Hepatocyte (in vitro differentiated cells): ENCODE measurements around the gene PDE4D. TPM values are rescaled to one million over a fixed set of nuclear protein-coding genes. Genes with fewer than 3 reads are reported as not detected.

ENCODE experiments used
- DNase-seq: peaks from one replicate; pipeline ENCODE4 v3.0.0-alpha.2; 2016; ENCODE audit warnings: low spot score
- H2AFZ ChIP-seq: fragments of 200-600 bp; sonication (generic); 2 replicates; pipeline ENCODE4 v1.6.0; 2016; ENCODE audit warnings: antibody characterized with exemption, mild to moderate bottlenecking
- H3K27ac ChIP-seq: fragments of 200-600 bp; sonication (generic); 2 replicates; pipeline ENCODE4 v1.5.1; 2016; ENCODE audit warnings: mild to moderate bottlenecking
- H3K27me3 ChIP-seq: fragments of 200-600 bp; sonication (generic); 2 replicates; pipeline ENCODE4 v1.6.1; 2016
- H3K36me3 ChIP-seq: fragments of 200-600 bp; sonication (generic); replicated peaks from 2 replicates; pipeline ENCODE4 v1.5.1; 2016; ENCODE audit warnings: low read depth; ENCODE audit not compliant: insufficient read depth
- H3K4me1 ChIP-seq: fragments of 200-600 bp; sonication (generic); 2 replicates; pipeline ENCODE4 v1.5.1; 2016; ENCODE audit warnings: mild to moderate bottlenecking, moderate library complexity; ENCODE audit not compliant: insufficient read depth
- H3K4me2 ChIP-seq: fragments of 200-600 bp; sonication (generic); 2 replicates; pipeline ENCODE4 v1.6.0; 2016
- H3K4me3 ChIP-seq: fragments of 200-600 bp; sonication (generic); 2 replicates; pipeline ENCODE4 v1.5.1; 2016; ENCODE audit warnings: mild to moderate bottlenecking
- H3K79me2 ChIP-seq: fragments of 200-600 bp; sonication (generic); 2 replicates; pipeline ENCODE4 v1.6.0; 2017; ENCODE audit warnings: mild to moderate bottlenecking
- H3K9me2 ChIP-seq: fragments of 200-600 bp; sonication (generic); replicated peaks from 2 replicates; pipeline ENCODE4 v1.6.0; 2017; ENCODE audit warnings: mild to moderate bottlenecking; ENCODE audit not compliant: insufficient read depth
- H3K9me3 ChIP-seq: fragments of 200-600 bp; sonication (generic); 2 replicates; pipeline ENCODE4 v1.5.1; 2016; ENCODE audit warnings: low read depth, mild to moderate bottlenecking
- H4K20me1 ChIP-seq: fragments of 200-600 bp; sonication (generic); 2 replicates; pipeline ENCODE4 v1.6.0; 2016; ENCODE audit warnings: mild to moderate bottlenecking; ENCODE audit not compliant: insufficient read depth, poor library complexity, severe bottlenecking
- CTCF ChIP-seq: fragments of 200-600 bp; sonication (generic); IDR thresholded peaks from 2 replicates; pipeline ENCODE4 v1.5.1; 2016; ENCODE audit warnings: antibody characterized with exemption, mild to moderate bottlenecking; ENCODE audit not compliant: poor library complexity
- EZH2 ChIP-seq: fragments of 200-600 bp; sonication (generic); IDR thresholded peaks from 2 replicates; pipeline ENCODE4 v1.6.1; 2016; ENCODE audit warnings: antibody characterized with exemption, mild to moderate bottlenecking, borderline replicate concordance
- EZH2phosphoT487 ChIP-seq: fragments of 200-600 bp; sonication (generic); IDR thresholded peaks from one replicate; pipeline ENCODE4 v1.6.1; 2018; ENCODE audit warnings: antibody characterized with exemption, mild to moderate bottlenecking, low read depth, moderate library complexity; ENCODE audit not compliant: unreplicated experiment, severe bottlenecking
- WGBS: methylation state at CpG from one replicate; pipeline ENCODE4 v1.1.6; 2016; ENCODE audit warnings: low lambda C conversion rate; ENCODE audit errors: missing lambda C conversion rate; 5-methylcytosine and 5-hydroxymethylcytosine counted together
- polyA plus RNA-seq: library from polyadenylated mRNA; unstranded; fragments of >200 nt; fragmentation: Nextera tagmentation; extraction: Ambion mirVana; gene quantifications from 2 replicates; pipeline ENCODE4 v1.2.1, GENCODE V29; 2016
- total RNA-seq: library from RNA; depleted of rRNA; stranded (reverse); fragments of >200 nt; gene quantifications from 2 replicates; pipeline ENCODE4 v1.2.3, GENCODE V29; 2014

PDE4D gene
- total and polyA plus RNA-seq, 2 experiments from 2014 or later: 14.5 to 45.2 TPM

GRCh38 chr5:59134471-59135163 lies 758.9 kb downstream of the PDE4D start:
- no peak overlapping the region for H3K4me2 ChIP-seq

GRCh38 chr5:59133764-59134261 lies 759.7 kb downstream of the PDE4D start:
- H3K9me3 ChIP-seq: no peaks in the 10 kb centered on the region
- H3K27me3 ChIP-seq: no peaks in the 10 kb centered on the region
- no peak overlapping the region for H2AFZ ChIP-seq
- no peaks in the 10 kb centered on the region for H4K20me1 ChIP-seq
- no peaks in the 10 kb centered on the region for H3K36me3 ChIP-seq
- H3K27ac ChIP-seq: peak overlapping the region; percentile 9
- H3K4me3 ChIP-seq: no peak overlapping the region
- TF ChIP-seq CTCF (no peak), EZH2 (no peak), EZH2phosphoT487 (no peak)
- H3K4me2 ChIP-seq: no peak overlapping the region
- H3K9me2 ChIP-seq: no peaks in the 10 kb centered on the region
- no peaks in the 10 kb centered on the region for H3K79me2 ChIP-seq
- DNase-seq: peak; percentile 21
- WGBS: 67% methylated on average over 2 of the region's 2 CpGs
- no peaks in the 10 kb centered on the region for H3K4me1 ChIP-seq

More at GRCh38 chr5:59134471-59135163, 758.9 kb downstream of the PDE4D start:
- Histone ChIP-seq H4K20me1 (no peaks in the 10 kb centered on the region), H3K9me3 (no peaks in the 10 kb centered on the region), H3K79me2 (no peaks in the 10 kb centered on the region), H3K9me2 (no peaks in the 10 kb centered on the region), H2AFZ (no peak overlapping the region), H3K36me3 (no peaks in the 10 kb centered on the region), H3K27ac (peak overlapping the region; percentile 9), H3K27me3 (no peaks in the 10 kb centered on the region), H3K4me3 (no peak overlapping the region), H3K4me1 (no peaks in the 10 kb centered on the region)
- WGBS: 80% methylated on average over 5 of the region's 5 CpGs
- no peak for DNase-seq
- no peak for TF ChIP-seq EZH2phosphoT487
- TF ChIP-seq EZH2: no peak
- no peak for TF ChIP-seq CTCF

GRCh38 chr5:59132131-59132530 lies 761.4 kb downstream of the PDE4D start:
- H3K27me3 ChIP-seq: no peaks in the 10 kb centered on the region
- H3K4me1 ChIP-seq: peaks cover 2% of the 10 kb centered on the region
- H4K20me1 ChIP-seq: no peaks in the 10 kb centered on the region
- no peaks in the 10 kb centered on the region for H3K79me2 ChIP-seq
- H3K9me3 ChIP-seq: no peaks in the 10 kb centered on the region
- H3K9me2 ChIP-seq: no peaks in the 10 kb centered on the region
- H3K4me3 ChIP-seq: no peak overlapping the region
- no peak overlapping the region for H3K4me2 ChIP-seq
- no peaks in the 10 kb centered on the region for H3K36me3 ChIP-seq
- no peak for DNase-seq
- WGBS: 97% methylated on average over 5 of the region's 5 CpGs
- TF ChIP-seq EZH2: no peak
- TF ChIP-seq CTCF: no peak
- TF ChIP-seq EZH2phosphoT487: no peak
- no peak overlapping the region for H3K27ac ChIP-seq
- H2AFZ ChIP-seq: no peak overlapping the region
